ENCODE data around the gene UCK1.

Gene UCK1

DNA sequence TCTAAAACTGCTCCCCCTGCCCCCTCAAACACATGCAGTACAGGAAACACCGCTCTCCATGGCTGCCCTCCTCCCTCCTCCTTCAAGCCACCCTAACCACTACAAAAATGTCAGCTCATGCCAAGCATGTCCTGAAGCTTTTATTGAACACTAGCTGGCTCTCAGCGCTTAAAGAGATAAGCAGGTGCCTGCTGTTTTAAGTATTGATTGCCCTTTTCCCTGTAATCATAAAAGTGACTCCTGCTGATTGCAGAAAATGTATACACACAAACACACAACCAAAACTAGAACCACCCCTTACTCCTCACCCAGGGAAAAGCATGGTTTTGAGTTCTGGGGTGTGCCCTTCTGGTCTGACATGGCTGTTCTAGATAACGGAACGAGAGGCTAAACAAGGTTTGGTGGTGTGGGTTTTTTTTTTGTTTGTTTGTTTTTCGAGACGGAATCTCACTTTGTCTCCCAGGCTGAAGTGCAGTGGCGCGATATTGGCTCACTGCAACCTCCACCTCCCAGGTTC is 3.7 kb upstream of the UCK1 start:
- TF ChIP-seq, protein P1, sequence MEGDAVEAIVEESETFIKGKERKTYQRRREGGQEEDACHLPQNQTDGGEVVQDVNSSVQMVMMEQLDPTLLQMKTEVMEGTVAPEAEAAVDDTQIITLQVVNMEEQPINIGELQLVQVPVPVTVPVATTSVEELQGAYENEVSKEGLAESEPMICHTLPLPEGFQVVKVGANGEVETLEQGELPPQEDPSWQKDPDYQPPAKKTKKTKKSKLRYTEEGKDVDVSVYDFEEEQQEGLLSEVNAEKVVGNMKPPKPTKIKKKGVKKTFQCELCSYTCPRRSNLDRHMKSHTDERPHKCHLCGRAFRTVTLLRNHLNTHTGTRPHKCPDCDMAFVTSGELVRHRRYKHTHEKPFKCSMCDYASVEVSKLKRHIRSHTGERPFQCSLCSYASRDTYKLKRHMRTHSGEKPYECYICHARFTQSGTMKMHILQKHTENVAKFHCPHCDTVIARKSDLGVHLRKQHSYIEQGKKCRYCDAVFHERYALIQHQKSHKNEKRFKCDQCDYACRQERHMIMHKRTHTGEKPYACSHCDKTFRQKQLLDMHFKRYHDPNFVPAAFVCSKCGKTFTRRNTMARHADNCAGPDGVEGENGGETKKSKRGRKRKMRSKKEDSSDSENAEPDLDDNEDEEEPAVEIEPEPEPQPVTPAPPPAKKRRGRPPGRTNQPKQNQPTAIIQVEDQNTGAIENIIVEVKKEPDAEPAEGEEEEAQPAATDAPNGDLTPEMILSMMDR (IDR thresholded peaks at IDR 0.05; ENCODE audit: extremely low read depth, missing control alignments) = no peak
- no peak for DNase-seq (ENCODE audit: low spot score)

DNA sequence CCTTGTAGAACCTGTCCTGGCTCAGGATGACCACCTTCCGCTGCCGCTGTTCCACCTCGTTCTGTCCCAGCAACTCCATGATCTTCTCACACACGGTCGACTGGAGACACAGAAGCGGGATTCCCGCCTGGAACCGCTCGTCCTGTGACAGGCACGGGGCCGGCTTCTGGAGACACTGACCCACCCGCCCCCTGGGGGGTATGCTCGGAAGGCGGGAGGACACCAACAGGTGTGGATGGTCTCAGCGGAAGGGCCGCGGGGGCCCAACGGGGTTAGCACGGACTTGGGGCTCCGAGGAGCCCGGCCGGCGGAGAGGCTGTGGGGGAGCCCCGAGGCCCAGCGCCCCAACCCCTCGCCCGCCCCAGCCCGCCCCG is 530 bp downstream of the UCK1 start:
- peak; percentile 70 for DNase-seq (ENCODE audit: low spot score)

DNA sequence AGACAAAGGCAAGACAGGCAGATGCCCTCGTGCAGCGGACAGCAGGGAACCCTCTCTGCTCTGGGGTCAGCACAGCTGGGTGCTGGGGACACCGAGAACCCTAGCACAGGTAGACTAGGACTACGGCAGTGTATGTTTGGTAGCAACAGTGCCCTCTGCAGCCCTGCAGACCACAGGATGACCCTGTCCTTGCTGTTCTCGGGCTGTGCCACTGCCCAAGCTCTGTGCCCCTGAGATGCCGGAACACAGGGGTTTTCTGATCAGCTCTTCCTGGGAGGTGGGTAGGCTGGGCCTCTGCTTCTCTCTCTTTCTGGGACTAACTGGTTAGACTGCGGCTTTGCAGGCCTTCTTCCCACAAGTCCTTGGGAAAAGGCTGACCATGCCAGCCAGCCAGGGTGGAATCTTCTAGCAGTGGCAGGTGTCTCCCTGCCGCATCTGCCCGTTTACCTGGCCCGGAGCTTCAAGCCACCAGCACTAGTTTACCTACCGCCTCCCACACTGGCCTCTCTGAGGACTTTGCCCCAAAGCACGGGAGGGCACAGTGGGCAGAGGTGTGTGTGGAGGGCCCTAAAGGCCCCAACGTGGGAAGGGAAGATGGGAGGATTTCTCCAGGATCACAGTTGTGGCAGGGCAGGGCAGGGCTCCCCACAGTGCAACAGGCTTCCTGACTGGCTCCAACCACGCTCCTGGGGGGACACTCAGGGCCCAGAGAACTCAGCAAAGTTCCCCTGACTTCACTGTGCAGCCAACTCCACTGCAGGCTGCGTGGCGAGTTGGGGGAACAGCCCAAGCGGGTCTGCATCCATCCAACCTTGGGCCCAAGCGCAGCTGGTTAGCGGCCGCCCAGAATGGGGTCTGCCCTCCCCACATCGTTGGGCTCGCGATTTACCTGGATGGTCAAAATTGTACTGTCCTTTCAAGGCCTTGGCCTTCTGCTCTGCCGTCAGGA is 1.2 kb downstream of the UCK1 start:
- peak; percentile 42 for DNase-seq (ENCODE audit: low spot score)

More for the DNA sequence above, 530 bp downstream of the UCK1 start:
- TF ChIP-seq, protein P1 (IDR thresholded peaks at IDR 0.05; ENCODE audit: extremely low read depth, missing control alignments) = no peak

DNA sequence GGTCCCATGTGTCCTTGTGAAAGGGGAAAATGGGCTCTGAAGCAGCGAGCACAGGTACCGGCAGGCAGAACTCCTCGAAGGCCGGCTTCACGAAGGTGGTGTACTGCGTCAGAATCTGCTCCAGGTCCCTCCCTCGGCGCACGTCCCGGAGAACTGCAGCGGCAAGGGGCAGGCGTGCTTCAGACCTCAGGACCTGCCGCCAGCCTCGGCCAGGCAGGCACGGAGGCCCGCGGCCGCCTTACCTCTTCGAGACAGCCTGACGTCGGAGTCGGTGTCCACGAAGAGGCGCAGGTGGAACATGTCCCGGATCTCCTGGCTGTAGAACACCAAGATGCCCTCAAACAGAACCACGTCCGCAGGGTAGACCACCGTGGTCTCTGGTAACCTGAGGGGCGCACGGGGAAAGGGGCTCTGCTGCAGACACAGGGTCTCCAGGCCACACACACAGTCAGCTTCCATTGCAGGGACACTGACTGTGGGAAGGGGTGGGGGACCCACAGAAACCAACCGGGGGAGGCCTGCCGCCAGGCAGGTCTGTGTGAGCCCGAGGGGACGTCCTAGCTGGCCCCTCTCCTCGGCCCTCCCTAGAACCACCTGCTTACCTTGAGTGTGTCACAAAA is 2.1 kb downstream of the UCK1 start:
- TF ChIP-seq, protein P1 (IDR thresholded peaks at IDR 0.05; ENCODE audit: extremely low read depth, missing control alignments) = no peak
- DNase-seq (ENCODE audit: low spot score) = peak; percentile 11

More for the DNA sequence above, 1.2 kb downstream of the UCK1 start:
- TF ChIP-seq, protein P1 (IDR thresholded peaks at IDR 0.05; ENCODE audit: extremely low read depth, missing control alignments) = no peak

DNA sequence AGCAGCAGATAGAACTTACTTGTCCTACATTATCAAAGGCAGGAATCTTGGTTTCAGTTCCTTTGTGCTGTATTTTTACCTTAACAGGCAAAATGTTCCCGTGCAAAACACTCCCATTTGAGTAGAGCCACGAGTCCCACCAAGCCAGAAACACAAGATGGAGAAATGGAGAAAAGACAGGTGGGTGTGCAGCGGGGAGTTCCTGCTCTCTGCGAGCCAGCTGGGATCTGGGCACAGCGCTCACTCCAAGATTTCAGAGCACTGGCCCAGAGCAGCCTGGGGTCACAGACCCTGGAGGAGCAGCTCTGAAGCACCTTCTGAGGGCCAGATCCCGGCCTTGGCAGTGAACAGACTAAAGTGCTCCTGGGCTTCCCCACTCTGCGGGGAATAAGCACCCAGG is 2.9 kb downstream of the UCK1 start:
- TF ChIP-seq, protein P1 (IDR thresholded peaks at IDR 0.05; ENCODE audit: extremely low read depth, missing control alignments) = no peak
- DNase-seq (ENCODE audit: low spot score) = no peak

DNA sequence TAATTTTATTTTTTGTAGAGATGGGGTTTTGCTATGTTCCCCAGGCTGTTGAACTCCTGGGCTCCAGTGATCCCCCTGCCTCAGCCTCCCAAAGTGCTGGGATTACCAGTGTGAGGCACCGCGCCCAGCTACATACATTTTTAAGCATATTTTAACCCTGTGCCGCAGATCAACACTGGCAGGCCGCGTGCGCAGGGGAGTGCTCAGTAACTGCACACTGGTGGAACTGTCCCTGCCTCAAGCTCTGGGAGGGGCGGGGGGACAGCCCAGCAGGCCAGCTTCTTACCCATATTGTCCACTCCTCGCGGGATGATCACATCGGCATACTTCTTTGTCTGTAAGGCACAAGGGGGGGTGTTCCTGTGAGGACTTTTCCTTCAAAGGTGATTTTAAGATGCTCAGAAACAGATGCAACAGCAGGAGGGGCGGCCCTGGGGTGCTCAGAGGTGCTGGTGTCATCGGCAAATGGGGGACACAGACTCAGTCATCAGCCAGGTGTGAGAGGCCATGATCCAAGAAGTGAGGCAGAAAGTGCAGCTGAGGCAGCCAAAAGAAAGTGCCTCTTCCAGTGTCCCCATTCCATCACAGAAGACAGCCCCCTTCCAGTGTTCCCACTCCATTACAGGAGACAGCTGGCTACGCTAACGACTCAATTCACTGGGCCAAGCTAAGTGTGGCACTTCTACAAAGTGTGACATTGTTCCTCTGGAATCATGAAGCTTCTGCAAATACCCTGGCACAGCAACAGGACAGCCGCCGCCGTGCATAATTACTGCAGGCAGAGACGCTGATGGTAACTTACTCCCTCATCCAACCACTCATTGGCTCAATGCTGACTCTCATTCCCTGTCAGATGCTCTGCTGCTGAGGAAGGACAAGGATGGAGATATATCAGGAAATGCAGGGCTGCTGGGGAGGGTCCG is 5.2 kb downstream of the UCK1 start:
- TF ChIP-seq, protein P1 (IDR thresholded peaks at IDR 0.05; ENCODE audit: extremely low read depth, missing control alignments) = no peak
- peak; percentile 12 for DNase-seq (ENCODE audit: low spot score)
